HepG2 (cell line): Measurements from ENCODE around the gene TMEM198. TPM values are rescaled to one million over a fixed set of nuclear protein-coding genes. Genes with fewer than 3 reads are reported as not detected.

Experiments used
- ASH2L ChIP-seq: fragments of 300-600, 200-600 bp; sonication (generic); IDR thresholded peaks from 2 replicates; pipeline ENCODE4 v1.7.0; 2017; ENCODE audit warnings: low read depth, mild to moderate bottlenecking, moderate library complexity, mixed read lengths, low read length; ENCODE audit not compliant: insufficient read length
- CENPT ChIP-seq: sonication (generic); formaldehyde crosslinking; IDR thresholded peaks from 2 replicates; pipeline ENCODE4 v1.8.0; 2022; ENCODE audit warnings: low read depth, mild to moderate bottlenecking, moderate library complexity, missing genetic modification reagents
- FOXK1 ChIP-seq: sonication (generic); formaldehyde crosslinking; IDR thresholded peaks from 2 replicates; pipeline ENCODE4 v1.4.0; 2020; ENCODE audit warnings: low read depth, missing genetic modification reagents, borderline replicate concordance
- HNF1A ChIP-seq, 2 experiments: sonication (generic) in 1 of 2; formaldehyde crosslinking in 1 of 2; IDR thresholded peaks; 2 replicates each; pipeline versions ENCODE4 v1.4.0 to v1.6.1; 2016 to 2020; ENCODE audit warnings: borderline replicate concordance in 1 of 2, low read depth in 1 of 2, mild to moderate bottlenecking in 1 of 2, missing genetic modification reagents in 1 of 2
- HOXA3 ChIP-seq: sonication (generic); formaldehyde crosslinking; IDR thresholded peaks from 2 replicates; pipeline ENCODE4 v1.5.0; 2020; ENCODE audit warnings: missing genetic modification reagents
- JUN ChIP-seq: sonication (generic); formaldehyde crosslinking; IDR thresholded peaks from 2 replicates; pipeline ENCODE4 v1.4.0; 2020; ENCODE audit warnings: mild to moderate bottlenecking, missing genetic modification reagents
- MAZ ChIP-seq, 2 experiments: sonication (generic) in 1 of 2; formaldehyde crosslinking in 1 of 2; IDR thresholded peaks; 2 replicates each; pipeline versions ENCODE4 v1.5.0 to v1.6.1; 2012 to 2020; ENCODE audit warnings: low read depth in 2 of 2, mild to moderate bottlenecking in 2 of 2, borderline replicate concordance in 1 of 2, improper control_type of control experiment in 1 of 2, low read length in 1 of 2, missing genetic modification reagents in 1 of 2, moderate library complexity in 1 of 2
- NFIC ChIP-seq: IDR thresholded peaks from 2 replicates; pipeline ENCODE4 v1.6.1; 2012; ENCODE audit warnings: mild to moderate bottlenecking, low read length, inconsistent platforms
- RARA ChIP-seq: IDR thresholded peaks from 2 replicates; pipeline ENCODE4 v1.6.1; 2016; ENCODE audit warnings: missing genetic modification reagents, missing compliant biosample characterization
- THAP9 ChIP-seq: sonication (generic); formaldehyde crosslinking; IDR thresholded peaks from 2 replicates; pipeline ENCODE4; 2020; ENCODE audit warnings: missing genetic modification reagents, mild to moderate bottlenecking, borderline replicate concordance
- TSC22D2 ChIP-seq: sonication (generic); formaldehyde crosslinking; IDR thresholded peaks from 2 replicates; pipeline ENCODE4 v1.5.1; 2020; ENCODE audit warnings: missing genetic modification reagents, mild to moderate bottlenecking, borderline replicate concordance
- ZBTB10 ChIP-seq: sonication (generic); formaldehyde crosslinking; IDR thresholded peaks from 2 replicates; pipeline ENCODE4 v1.4.0; 2020; ENCODE audit warnings: missing genetic modification reagents, borderline replicate concordance
- ZBTB7B ChIP-seq: sonication (generic); formaldehyde crosslinking; IDR thresholded peaks from 2 replicates; pipeline ENCODE4 v1.4.0; 2020; ENCODE audit warnings: missing genetic modification reagents
- ZNF24 ChIP-seq: fragments of 450-650 bp; IDR thresholded peaks from 2 replicates; pipeline ENCODE4 v1.6.1; 2017; ENCODE audit warnings: antibody characterized with exemption, mild to moderate bottlenecking
- ZNF34 ChIP-seq: sonication (generic); formaldehyde crosslinking; IDR thresholded peaks from 2 replicates; pipeline ENCODE4 v1.4.0; 2020; ENCODE audit warnings: mild to moderate bottlenecking, missing genetic modification reagents, borderline replicate concordance
- ZNF567 ChIP-seq: sonication (generic); formaldehyde crosslinking; IDR thresholded peaks from 2 replicates; pipeline ENCODE4 v1.8.1; 2023; ENCODE audit warnings: mild to moderate bottlenecking, missing genetic modification reagents, borderline replicate concordance
- ZNF790 ChIP-seq: sonication (generic); formaldehyde crosslinking; IDR thresholded peaks from 2 replicates; pipeline ENCODE4 v1.8.0; 2022; ENCODE audit warnings: missing genetic modification reagents, mild to moderate bottlenecking, borderline replicate concordance
- ZNF891 ChIP-seq: sonication (generic); formaldehyde crosslinking; IDR thresholded peaks from 2 replicates; pipeline ENCODE4 v1.5.0; 2020; ENCODE audit warnings: mild to moderate bottlenecking, missing genetic modification reagents
- polyA plus RNA-seq, 8 experiments: library from polyadenylated mRNA; depleted of rRNA in 3 of 8; stranded (reverse) in 7 of 8; unstranded in 1 of 8; fragments of >200 nt; fragmentation: Illumina TruSeq in 4 of 8; extraction: Trizol in 4 of 8; gene quantifications; 2 replicates each; pipeline versions ENCODE4 v1.2.1 to v1.2.3, GENCODE V29; 2011 to 2016; ENCODE audit warnings: low read depth in 4 of 8, missing spikeins in 1 of 8, mixed read lengths in 1 of 8; ENCODE audit not compliant: insufficient read depth in 1 of 8
- total RNA-seq, 5 experiments: library from RNA; depleted of rRNA; stranded (reverse); fragments of >200 nt; fragmentation: Illumina TruSeq; extraction: Trizol; gene quantifications; 2 replicates each; pipeline ENCODE4 v1.2.3, GENCODE V29; 2016; ENCODE audit warnings: low read depth in 1 of 5

TMEM198 gene
- total and polyA plus RNA-seq, 2 of the 13 experiments (the other 11 are each of a cell fraction or from before 2014, with no cell fraction given), result 17.3 to 23.5 TPM

GRCh38 chr2:219598308-219599078 lies 54.7 kb downstream of the TMEM198 start (continued):
- TF ChIP-seq HNF1A (IDR thresholded peaks at IDR 0.05; ENCODE audit: low read depth) (no peak), HNF1A (CRISPR knock-in tag; IDR thresholded peaks at IDR 0.05; ENCODE audit: borderline replicate concordance) (no peak), JUN (peak; percentile 11; the same call in 1 of the 2 replicates), MAZ (IDR thresholded peaks at IDR 0.05; ENCODE audit: borderline replicate concordance, low read depth, low read length) (no peak), MAZ (CRISPR knock-in tag; IDR thresholded peaks at IDR 0.05; ENCODE audit: low read depth) (no peak), CENPT (CRISPR knock-in tag) (no peak), HOXA3 (CRISPR knock-in tag) (no peak), RARA (CRISPR knock-in tag) (no peak; the same call in 1 of the 2 replicates), THAP9 (CRISPR knock-in tag) (no peak), ZNF891 (CRISPR knock-in tag) (no peak), ZNF34 (CRISPR knock-in tag) (no peak), ZNF567 (CRISPR knock-in tag) (0 out of 2 replicates have a peak, but pooled peaks have one; percentile 37), NFIC (no peak), ZBTB7B (CRISPR knock-in tag) (0 out of 2 replicates have a peak, but pooled peaks have one; percentile 34), ASH2L (peak; percentile 67), TSC22D2 (0 out of 2 replicates have a peak, but pooled peaks have one; percentile 8), ZNF790 (CRISPR knock-in tag) (no peak), ZBTB10 (0 out of 2 replicates have a peak, but pooled peaks have one; percentile 41), FOXK1 (CRISPR knock-in tag) (no peak), ZNF24 (no peak)
